HCT116 (cell line): ENCODE data around the gene SLC27A2. TPM values are rescaled to one million over a fixed set of nuclear protein-coding genes. Genes with fewer than 3 reads are reported as not detected.

ENCODE experiments used
- ATAC-seq: fragments of 200-7000 bp; cut with Tn5 transposase; 2 replicates; pipeline ENCODE4 v1.9.1; 2020; ENCODE audit warnings: mild to moderate bottlenecking, moderate library complexity
- BruUV-seq: library from RNA; stranded (reverse); fragments of 400-500 nt; replicated peaks from 2 replicates; lab custom pipeline; 2021; lab: Mats Ljungman, UMichigan
- CTCF ChIA-PET: fragments of 300-600 bp; sonication (Branson Sonifier 250); formaldehyde crosslinking; loops from one replicate; lab custom pipeline; 2021; ENCODE audit warnings: antibody characterized with exemption; lab: Charles Lee
- POLR2A ChIA-PET: fragments of 300-600, 350-600 bp; sonication (Branson Sonifier 250); formaldehyde crosslinking; loops from one replicate; lab custom pipeline; 2021; ENCODE audit warnings: antibody characterized with exemption; lab: Charles Lee
- RAD21 ChIA-PET, 2 experiments: fragments of 300-600 bp; sonication (Branson Sonifier 250); formaldehyde crosslinking; loops; one replicate each; lab custom pipeline; 2023; ENCODE audit warnings: low total read pairs in 2 of 2; ENCODE audit not compliant: uncharacterized antibody in 2 of 2, unreplicated experiment in 2 of 2, low non-redundant PET in 1 of 2; lab: Charles Lee
- DNase-seq: peaks from one replicate; pipeline ENCODE4 v3.0.0-alpha.2; 2010; ENCODE audit warnings: low read depth, low spot score
- H2AFZ ChIP-seq: fragments of 200-600 bp; shearing (Covaris generic), sonication (generic); 2 replicates; pipeline ENCODE4 v1.6.1; 2017; ENCODE audit warnings: low read depth, mixed run types, mixed read lengths, antibody characterized with exemption, low read length; ENCODE audit not compliant: poor library complexity, severe bottlenecking
- H3K27ac ChIP-seq: 2 replicates; pipeline ENCODE4 v1.5.1; 2012; ENCODE audit warnings: low read depth, low read length
- H3K27me3 ChIP-seq: fragments of 200-600 bp; sonication (generic); 2 replicates; pipeline ENCODE4 v1.6.1; 2016; ENCODE audit warnings: mixed run types, low read length, mixed read lengths; ENCODE audit not compliant: insufficient read depth
- H3K36me3 ChIP-seq, 2 experiments: fragments of 200-500 bp in 1 of 2; fragments of 200-600 bp in 1 of 2; sonication (Bioruptor generic) in 1 of 2; sonication (generic) in 1 of 2; 2 replicates each; pipeline versions ENCODE4 v1.5.1 to v1.6.1; 2014 to 2016; ENCODE audit warnings: low read length in 2 of 2, inconsistent platforms in 1 of 2, mixed read lengths in 1 of 2, mixed run types in 1 of 2; ENCODE audit not compliant: insufficient read depth in 2 of 2, control insufficient read depth in 1 of 2
- H3K4me1 ChIP-seq, 2 experiments: fragments of 200-600 bp in 1 of 2; sonication (generic) in 1 of 2; 2 replicates each; pipeline versions ENCODE4 v1.5.1 to v1.6.1; 2012 to 2017; ENCODE audit warnings: low read length in 2 of 2, inconsistent platforms in 1 of 2, mild to moderate bottlenecking in 1 of 2, mixed read lengths in 1 of 2, mixed run types in 1 of 2, moderate library complexity in 1 of 2; ENCODE audit not compliant: insufficient read depth in 2 of 2, control insufficient read depth in 1 of 2
- H3K4me2 ChIP-seq: fragments of 200-600 bp; sonication (generic); 2 replicates; pipeline ENCODE4 v1.6.1; 2017; ENCODE audit warnings: mixed run types, low read length, mixed read lengths
- H3K4me3 ChIP-seq, 2 experiments: fragments of 200-600 bp in 1 of 2; sonication (generic) in 1 of 2; replicated peaks in 1 of 2; 2 replicates each; pipeline ENCODE4 v1.5.1; 2011 to 2016; ENCODE audit warnings: low read length in 2 of 2, control low read depth in 1 of 2, low read depth in 1 of 2, mild to moderate bottlenecking in 1 of 2, mixed read lengths in 1 of 2, mixed run types in 1 of 2
- H3K79me2 ChIP-seq: fragments of 200-600 bp; sonication (generic); 2 replicates; pipeline ENCODE4 v1.6.1; 2017; ENCODE audit warnings: mild to moderate bottlenecking, mixed run types, low read length, moderate library complexity, mixed read lengths; ENCODE audit not compliant: insufficient read depth
- H3K9ac ChIP-seq: fragments of 200-600 bp; sonication (generic); 2 replicates; pipeline ENCODE4 v1.6.1; 2016; ENCODE audit warnings: low read length, mixed read lengths
- H3K9me2 ChIP-seq: fragments of 200-600 bp; sonication (generic), shearing (Covaris generic); 2 replicates; pipeline ENCODE4 v1.6.1; 2017; ENCODE audit warnings: mixed run types, mild to moderate bottlenecking, moderate library complexity; ENCODE audit not compliant: insufficient read depth
- H3K9me3 ChIP-seq, 2 experiments: fragments of 200-500 bp in 1 of 2; fragments of 200-600 bp in 1 of 2; sonication (Bioruptor generic) in 1 of 2; sonication (generic) in 1 of 2; 2 replicates each; pipeline ENCODE4 v1.6.1; 2014 to 2017; ENCODE audit warnings: low read length in 2 of 2, mixed read lengths in 2 of 2, inconsistent platforms in 1 of 2, low read depth in 1 of 2, mild to moderate bottlenecking in 1 of 2, mixed run types in 1 of 2, moderate library complexity in 1 of 2; ENCODE audit not compliant: control insufficient read depth in 1 of 2, insufficient read depth in 1 of 2
- H4K20me1 ChIP-seq: fragments of 200-600 bp; sonication (generic), shearing (Covaris generic); 2 replicates; pipeline ENCODE4 v1.6.1; 2017; ENCODE audit warnings: mixed run types, mild to moderate bottlenecking, moderate library complexity; ENCODE audit not compliant: insufficient read depth
- ATF3 ChIP-seq: IDR thresholded peaks from 2 replicates; pipeline ENCODE4 v1.6.1; 2012
- CBX3 ChIP-seq: IDR thresholded peaks from 2 replicates; pipeline ENCODE4 v1.6.1; 2012; ENCODE audit warnings: low read depth
- CEBPB ChIP-seq: IDR thresholded peaks from 2 replicates; pipeline ENCODE4 v1.6.1; 2012; ENCODE audit warnings: low read depth
- CTCF ChIP-seq, 3 experiments: fragments of 200-600 bp in 1 of 3; sonication (generic) in 1 of 3; IDR thresholded peaks in 2 of 3; conservative IDR thresholded peaks in 1 of 3; 2 replicates each; pipeline ENCODE4 v1.5.1; 2012 to 2017; ENCODE audit warnings: low read depth in 2 of 3, low read length in 2 of 3, antibody characterized with exemption in 1 of 3, borderline replicate concordance in 1 of 3, control low read depth in 1 of 3, mild to moderate bottlenecking in 1 of 3, mixed read lengths in 1 of 3, mixed run types in 1 of 3, moderate library complexity in 1 of 3; ENCODE audit not compliant: insufficient read depth in 1 of 3
- EGR1 ChIP-seq: IDR thresholded peaks from 2 replicates; pipeline ENCODE4 v1.6.1; 2012; ENCODE audit warnings: low read depth
- ELF1 ChIP-seq: IDR thresholded peaks from 2 replicates; pipeline ENCODE4 v1.6.1; 2012; ENCODE audit warnings: low read depth, borderline replicate concordance
- EZH2phosphoT487 ChIP-seq: fragments of 200-600 bp; IDR thresholded peaks from 2 replicates; pipeline ENCODE4 v1.6.1; 2018; ENCODE audit warnings: antibody characterized with exemption, borderline replicate concordance
- FOSL1 ChIP-seq: IDR thresholded peaks from 2 replicates; pipeline ENCODE4 v1.6.1; 2012; ENCODE audit warnings: low read depth
- JUND ChIP-seq: IDR thresholded peaks from 2 replicates; pipeline ENCODE4 v1.6.1; 2012
- MAX ChIP-seq: IDR thresholded peaks from 2 replicates; pipeline ENCODE4 v1.6.1; 2012
- POLR2A ChIP-seq: IDR thresholded peaks from 2 replicates; pipeline ENCODE4 v1.7.0; 2011; ENCODE audit warnings: borderline replicate concordance; ENCODE audit not compliant: insufficient read depth, insufficient read length; ENCODE audit errors: extremely low read depth
- POLR2AphosphoS5 ChIP-seq: IDR thresholded peaks from 2 replicates; pipeline ENCODE4 v1.6.1; 2011; ENCODE audit warnings: mild to moderate bottlenecking, low read depth, low read length, moderate library complexity
- RAD21 ChIP-seq: IDR thresholded peaks from 2 replicates; pipeline ENCODE4 v1.6.1; 2012; ENCODE audit warnings: low read depth, mild to moderate bottlenecking
- REST ChIP-seq: IDR thresholded peaks from 2 replicates; pipeline ENCODE4 v1.6.1; 2012; ENCODE audit warnings: low read depth
- SRF ChIP-seq: IDR thresholded peaks from 2 replicates; pipeline ENCODE4 v1.6.1; 2012; ENCODE audit warnings: low read depth
- TCF7L2 ChIP-seq: IDR thresholded peaks from 2 replicates; pipeline ENCODE4 v1.7.0; 2011; ENCODE audit warnings: borderline replicate concordance, inconsistent platforms; ENCODE audit not compliant: insufficient read depth, insufficient read length; ENCODE audit errors: extremely low read depth
- YY1 ChIP-seq: IDR thresholded peaks from 2 replicates; pipeline ENCODE4 v1.6.1; 2011; ENCODE audit warnings: low read length, low read depth, moderate library complexity, mild to moderate bottlenecking; ENCODE audit not compliant: insufficient replicate concordance; ENCODE audit errors: extremely low read depth
- ZBTB33 ChIP-seq: IDR thresholded peaks from 2 replicates; pipeline ENCODE4 v1.6.1; 2011; ENCODE audit warnings: mild to moderate bottlenecking, low read length, moderate library complexity; ENCODE audit not compliant: insufficient replicate concordance; ENCODE audit errors: extremely low read depth
- ZFX ChIP-seq: fragments of 450-650 bp; IDR thresholded peaks from 2 replicates; pipeline ENCODE4 v1.6.1; 2017
- ZNF274 ChIP-seq: fragments of 200-500 bp; sonication (Bioruptor generic); IDR thresholded peaks from 2 replicates; pipeline ENCODE4 v1.6.1; 2014; ENCODE audit warnings: mild to moderate bottlenecking, low read depth, low read length, inconsistent platforms
- intact Hi-C: fragments of 100-400 bp; cut with micrococcal nuclease; formaldehyde crosslinking; loops from 2 replicates; pipeline ENCODE4 v1.10.0; 2022
- total RNA-seq: library from RNA; stranded (reverse); gene quantifications from one replicate; pipeline ENCODE4 v1.2.1, GENCODE V29; 2021; ENCODE audit not compliant: unreplicated experiment

Gene SLC27A2
- total RNA-seq, 1 experiment from 2014 or later, result 14.0 TPM

GRCh38 chr15:50249704-50250103, 67.7 kb downstream of the SLC27A2 start:
- Histone ChIP-seq H3K36me3 (no peaks in the 10 kb centered on the region), H4K20me1 (no peaks in the 10 kb centered on the region), H3K27me3 (peaks cover 3% of the 10 kb centered on the region; the same call in 1 of the 2 replicates), H3K4me3 (no peak overlapping the region), H3K4me1 (no peaks in the 10 kb centered on the region), H3K9me3 (no peaks in the 10 kb centered on the region), H3K27ac (no peak overlapping the region), H3K9ac (no peak overlapping the region), H3K9me2 (no peaks in the 10 kb centered on the region), H3K79me2 (no peaks in the 10 kb centered on the region), H2AFZ (no peak overlapping the region), H3K4me2 (no peak overlapping the region)
- no peak for DNase-seq
- intact Hi-C loops, result no loop called here
- CTCF ChIA-PET, result no interaction called here
- no TSS peak for BruUV-seq
- RAD21 ChIA-PET, result no interaction called here
- TF ChIP-seq POLR2A, result no peak
- no peak for TF ChIP-seq JUND
- TF ChIP-seq ZFX, result no peak
- no peak for TF ChIP-seq REST
- no peak for TF ChIP-seq RAD21
- TF ChIP-seq EZH2phosphoT487, result no peak
- no peak for TF ChIP-seq POLR2AphosphoS5
- no peak for TF ChIP-seq FOSL1
- no peak for TF ChIP-seq ZBTB33
- TF ChIP-seq CBX3, result no peak
- no peak for TF ChIP-seq ZNF274
- TF ChIP-seq TCF7L2, result no peak
- TF ChIP-seq YY1, result no peak
- no peak for TF ChIP-seq ATF3
- no peak for TF ChIP-seq CTCF (IDR thresholded peaks at IDR 0.05 in 2 of 3, conservative IDR thresholded peaks at IDR 0.05 in 1 of 3; ENCODE audit: borderline replicate concordance in 1 of 3, insufficient read depth in 1 of 3, low read depth in 2 of 3, low read length in 2 of 3)
- no peak for TF ChIP-seq MAX
- no peak for TF ChIP-seq EGR1
- TF ChIP-seq SRF, result no peak
- no peak for TF ChIP-seq CEBPB
- no peak for TF ChIP-seq ELF1
- TF ChIP-seq, all 23 proteins: peak for 0
- no peak for ATAC-seq
- POLR2A ChIA-PET, result no interaction called here
